Lung (tissue), 12 donors: ENCODE results near the gene CPM. TPM values are rescaled to one million over a fixed set of nuclear protein-coding genes. Genes with fewer than 3 reads are reported as not detected.

Experiments used
- ATAC-seq: fragments of 200-7000 bp; cut with Tn5 transposase; one replicate; pipeline ENCODE4 v1.9.1; 2020; ENCODE audit warnings: moderate number of reproducible peaks; ENCODE audit not compliant: insufficient read depth, low FRiP score
- DNase-seq, 3 donors: peaks; one replicate each; pipeline ENCODE4 v3.0.0-alpha.2; 2013 to 2017
- H3K27ac ChIP-seq, 2 donors: one replicate each; pipeline ENCODE4 v1.5.1; 2013; ENCODE audit warnings: mild to moderate bottlenecking in 2 of 2, moderate library complexity in 2 of 2, control low read depth in 1 of 2, inconsistent platforms in 1 of 2, low read depth in 1 of 2, low read length in 1 of 2
- H3K27me3 ChIP-seq, 3 donors: one replicate each; pipeline ENCODE4 v1.5.1; 2013; ENCODE audit warnings: low read length in 2 of 3; ENCODE audit not compliant: control insufficient read depth in 3 of 3, insufficient read depth in 3 of 3
- H3K36me3 ChIP-seq, 4 donors: one replicate each; pipeline ENCODE4 v1.5.1; 2013; ENCODE audit warnings: low read length in 4 of 4, mild to moderate bottlenecking in 1 of 4, moderate library complexity in 1 of 4; ENCODE audit not compliant: control insufficient read depth in 4 of 4, insufficient read depth in 4 of 4
- H3K4me1 ChIP-seq, 5 donors: one replicate each; pipeline ENCODE4 v1.5.1; 2013; ENCODE audit warnings: low read length in 5 of 5, mild to moderate bottlenecking in 2 of 5, moderate library complexity in 1 of 5; ENCODE audit not compliant: control insufficient read depth in 5 of 5, insufficient read depth in 5 of 5
- H3K4me3 ChIP-seq: one replicate; pipeline ENCODE4 v1.5.1; 2013; ENCODE audit warnings: mild to moderate bottlenecking, control low read depth, moderate library complexity
- H3K9ac ChIP-seq, 2 donors: one replicate each; pipeline ENCODE4 v1.5.1; 2013; ENCODE audit warnings: low read length in 2 of 2, control low read depth in 1 of 2; ENCODE audit not compliant: insufficient read depth in 1 of 2
- H3K9me3 ChIP-seq, 4 donors: one replicate each; pipeline ENCODE4 v1.5.1; 2013; ENCODE audit warnings: low read length in 3 of 4, mild to moderate bottlenecking in 1 of 4, moderate library complexity in 1 of 4; ENCODE audit not compliant: control insufficient read depth in 4 of 4, insufficient read depth in 3 of 4
- WGBS, 2 donors: extraction: QIAGEN DNeasy Blood & Tissue Kit; methylation state at CpG; one replicate each; pipeline ENCODE4 v1.1.7; 2013; 5-methylcytosine and 5-hydroxymethylcytosine counted together
- polyA plus RNA-seq, 2 donors: library from polyadenylated mRNA; stranded (reverse); fragments of 200-250 nt; gene quantifications; one replicate each; pipeline ENCODE4 v1.2.1, GENCODE V29; 2013
- total RNA-seq, 2 donors: library from RNA; depleted of rRNA in 1 of 2; stranded (reverse); fragments of >200 nt in 1 of 2; gene quantifications; one replicate each; pipeline ENCODE4 v1.2.1, GENCODE V29; 2014 to 2021
- TF ChIP-seq, protein P1 (sequence below): IDR thresholded peaks from 2 replicates; pipeline ENCODE4 v1.5.1; 2012; ENCODE audit warnings: mild to moderate bottlenecking; ENCODE audit errors: control extremely low read depth, extremely low read depth
- donor health status: control.
- donor health status: control.
- donor health status: Bipolar disorder and iron deficiency.
- donor health status: healthy.
- donor health status: DM: yes; HTN: yes; CAD: no.

Gene CPM
- total and polyA plus RNA-seq, 4 donors, result 66.6 to 241 (median 136) TPM

- TF ChIP-seq, protein P1, sequence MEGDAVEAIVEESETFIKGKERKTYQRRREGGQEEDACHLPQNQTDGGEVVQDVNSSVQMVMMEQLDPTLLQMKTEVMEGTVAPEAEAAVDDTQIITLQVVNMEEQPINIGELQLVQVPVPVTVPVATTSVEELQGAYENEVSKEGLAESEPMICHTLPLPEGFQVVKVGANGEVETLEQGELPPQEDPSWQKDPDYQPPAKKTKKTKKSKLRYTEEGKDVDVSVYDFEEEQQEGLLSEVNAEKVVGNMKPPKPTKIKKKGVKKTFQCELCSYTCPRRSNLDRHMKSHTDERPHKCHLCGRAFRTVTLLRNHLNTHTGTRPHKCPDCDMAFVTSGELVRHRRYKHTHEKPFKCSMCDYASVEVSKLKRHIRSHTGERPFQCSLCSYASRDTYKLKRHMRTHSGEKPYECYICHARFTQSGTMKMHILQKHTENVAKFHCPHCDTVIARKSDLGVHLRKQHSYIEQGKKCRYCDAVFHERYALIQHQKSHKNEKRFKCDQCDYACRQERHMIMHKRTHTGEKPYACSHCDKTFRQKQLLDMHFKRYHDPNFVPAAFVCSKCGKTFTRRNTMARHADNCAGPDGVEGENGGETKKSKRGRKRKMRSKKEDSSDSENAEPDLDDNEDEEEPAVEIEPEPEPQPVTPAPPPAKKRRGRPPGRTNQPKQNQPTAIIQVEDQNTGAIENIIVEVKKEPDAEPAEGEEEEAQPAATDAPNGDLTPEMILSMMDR, result no peak
- H3K9ac ChIP-seq, result no peak overlapping the region
- H3K27ac ChIP-seq, result no peak overlapping the region
- H3K4me1 ChIP-seq, result no peaks in the 10 kb centered on the region
- no peak for ATAC-seq
- H3K27me3 ChIP-seq, result no peaks in the 10 kb centered on the region
- 93 to 96% methylated on average over 16 of the region's 16 CpGs for WGBS, 2 donors
- no peak for DNase-seq
- no peaks in the 10 kb centered on the region for H3K9me3 ChIP-seq
- no peak overlapping the region for H3K4me3 ChIP-seq
- H3K36me3 ChIP-seq, result peaks cover 15 to 40% (median 26%) of the 10 kb centered on the region in 4 donors
Measured at GRCh38 chr12:68824597-68825250, 108.2 kb downstream of the CPM start.

- Histone ChIP-seq H3K27me3 (no peaks in the 10 kb centered on the region), H3K36me3 (peaks cover 17 to 43% (median 29%) of the 10 kb centered on the region in 4 donors), H3K4me1 (no peaks in the 10 kb centered on the region), H3K9me3 (no peaks in the 10 kb centered on the region), H3K4me3 (no peak overlapping the region), H3K9ac (no peak overlapping the region), H3K27ac (no peak overlapping the region)
- no peak for DNase-seq
- TF ChIP-seq, protein P1, result no peak
- WGBS, 2 donors, result 97 to 98% methylated on average over 5 of the region's 5 CpGs
- ATAC-seq, result no peak
Measured at GRCh38 chr12:68824131-68824530, 108.8 kb downstream of the CPM start.

DNA sequence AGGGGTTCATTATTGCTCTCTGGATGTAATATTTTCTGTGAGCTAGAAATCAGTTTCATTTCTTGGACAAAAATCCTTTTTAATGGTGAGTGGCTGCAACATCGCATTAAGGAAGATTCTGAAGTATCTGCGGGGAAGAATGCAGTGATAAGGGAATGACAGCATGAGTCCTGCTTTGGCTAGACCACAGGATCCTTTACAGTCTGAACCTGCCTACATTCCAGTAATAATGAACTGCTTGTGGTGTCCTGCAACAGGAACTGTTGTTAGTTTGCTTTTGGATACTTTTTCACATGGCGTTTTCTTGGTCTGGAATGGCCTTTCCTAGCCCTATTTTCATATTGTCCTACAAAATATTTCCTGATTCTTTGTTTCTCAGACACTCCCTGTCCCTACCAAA, 109.3 kb downstream of the CPM start:
- Histone ChIP-seq H3K9me3 (no peaks in the 10 kb centered on the region), H3K27me3 (no peaks in the 10 kb centered on the region), H3K36me3 (peaks cover 17 to 43% (median 27%) of the 10 kb centered on the region in 4 donors), H3K4me1 (no peaks in the 10 kb centered on the region), H3K9ac (no peak overlapping the region), H3K27ac (no peak overlapping the region), H3K4me3 (no peak overlapping the region)
- TF ChIP-seq, protein P1, result no peak
- DNase-seq, result no peak
- no peak for ATAC-seq
- WGBS, 2 donors, result 83 to 90% methylated on average over 3 of the region's 3 CpGs
